ENCODE data around the gene GLTP. TPM values are rescaled to one million over a fixed set of nuclear protein-coding genes. Genes with fewer than 3 reads are reported as not detected.

GLTP gene
- total and polyA plus RNA-seq, 12 donors, result 18.0 to 28.0 (median 21.9) TPM

- H3K4me1 ChIP-seq, result peaks cover 0 to 21% (median 12%) of the 10 kb centered on the region in 9 donors
- peaks cover 0 to 46% (median 17%) of the 10 kb centered on the region in 9 donors for H3K36me3 ChIP-seq
- no peak for DNase-seq
- intact Hi-C loops (cut with DNase I), result no loop called here
- no peak overlapping the region for H3K27ac ChIP-seq
- TF ChIP-seq CTCF (IDR thresholded peaks at IDR 0.05), result no peak
- H3K9me3 ChIP-seq, result no peaks in the 10 kb centered on the region
- H3K27me3 ChIP-seq, result no peaks in the 10 kb centered on the region
- 83 to 85% methylated on average over 17 of the region's 17 CpGs for WGBS, 2 donors
- no peak overlapping the region for H3K4me3 ChIP-seq
- ATAC-seq, result no peak
Observed at GRCh38 chr12:109861689-109862314, 18.5 kb downstream of the GLTP start.

GRCh38 chr12:109860977-109861376, 19.4 kb downstream of the GLTP start:
- WGBS, 2 donors, result 93 to 98% methylated on average over 5 of the region's 5 CpGs
- Histone ChIP-seq H3K27me3 (no peaks in the 10 kb centered on the region), H3K9me3 (no peaks in the 10 kb centered on the region), H3K4me1 (peaks cover 0 to 21% (median 12%) of the 10 kb centered on the region in 9 donors), H3K27ac (no peak overlapping the region), H3K4me3 (no peak overlapping the region), H3K36me3 (peaks cover 0 to 54% (median 20%) of the 10 kb centered on the region in 9 donors)
- ATAC-seq (no peak), DNase-seq (no peak)
- TF ChIP-seq CTCF (IDR thresholded peaks at IDR 0.05), result no peak
- intact Hi-C loops (cut with DNase I), result no loop called here

- no peaks in the 10 kb centered on the region for H3K9me3 ChIP-seq
- peaks cover 0 to 4% (median 0%) of the 10 kb centered on the region in 9 donors for H3K4me1 ChIP-seq
- H3K4me3 ChIP-seq, result no peak overlapping the region
- WGBS, 2 donors, result 89 to 90% methylated on average over 5 of the region's 5 CpGs
- H3K36me3 ChIP-seq, result peaks cover 0 to 75% (median 30%) of the 10 kb centered on the region in 9 donors
- no peak for TF ChIP-seq CTCF (IDR thresholded peaks at IDR 0.05)
- intact Hi-C loops (cut with DNase I), result no loop called here
- DNase-seq, result no peak
- no peak overlapping the region for H3K27ac ChIP-seq
- no peaks in the 10 kb centered on the region for H3K27me3 ChIP-seq
- ATAC-seq, result no peak
Observed at GRCh38 chr12:109858764-109859163, 21.6 kb downstream of the GLTP start.

DNA sequence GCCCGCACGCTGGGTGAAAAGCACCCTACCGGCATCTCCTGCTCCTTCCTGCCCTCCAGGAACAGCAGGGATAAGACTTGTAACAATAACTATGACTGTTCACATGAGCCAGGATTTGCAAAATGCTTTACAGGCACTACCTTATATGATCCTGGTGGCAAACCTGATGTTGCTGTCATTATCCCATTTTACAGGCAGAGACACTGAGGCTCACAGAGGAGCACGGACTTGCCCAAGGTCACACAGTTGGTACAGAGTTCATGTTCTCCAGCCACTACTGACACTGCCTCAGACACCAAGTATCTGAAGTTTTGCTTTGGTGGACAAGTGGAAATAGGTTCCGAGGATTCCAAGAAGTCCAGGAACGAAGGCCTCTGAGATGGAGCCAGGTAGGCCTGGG, 22.6 kb downstream of the GLTP start:
- no peak for ATAC-seq
- no peak overlapping the region for H3K27ac ChIP-seq
- peaks cover 0 to 79% (median 30%) of the 10 kb centered on the region in 9 donors for H3K36me3 ChIP-seq
- intact Hi-C loops (cut with DNase I), result no loop called here
- TF ChIP-seq CTCF (IDR thresholded peaks at IDR 0.05), result no peak
- 96% methylated on average over 6 of the region's 6 CpGs for WGBS, 2 donors
- H3K9me3 ChIP-seq, result no peaks in the 10 kb centered on the region
- no peak overlapping the region for H3K4me3 ChIP-seq
- no peaks in the 10 kb centered on the region for H3K4me1 ChIP-seq
- no peak for DNase-seq
- H3K27me3 ChIP-seq, result no peaks in the 10 kb centered on the region

All from heart right ventricle (tissue), 16 donors.